Measurements from ENCODE around the gene OST4.
A peak's percentile ranks its signal among the peaks of the same experiment; 100 is the strongest.

The OST4 gene

GRCh38 chr2:27050996-27051901 is 20.2 kb downstream of the OST4 start, which contains the start of gene AGBL5:
Gene AGBL5, plus strand, starts transcription at chr2:27051668. Its CDS starts 1,291 bp downstream, at chr2:27052959.
- FAIRE-seq: peak; percentile 55

DNA sequence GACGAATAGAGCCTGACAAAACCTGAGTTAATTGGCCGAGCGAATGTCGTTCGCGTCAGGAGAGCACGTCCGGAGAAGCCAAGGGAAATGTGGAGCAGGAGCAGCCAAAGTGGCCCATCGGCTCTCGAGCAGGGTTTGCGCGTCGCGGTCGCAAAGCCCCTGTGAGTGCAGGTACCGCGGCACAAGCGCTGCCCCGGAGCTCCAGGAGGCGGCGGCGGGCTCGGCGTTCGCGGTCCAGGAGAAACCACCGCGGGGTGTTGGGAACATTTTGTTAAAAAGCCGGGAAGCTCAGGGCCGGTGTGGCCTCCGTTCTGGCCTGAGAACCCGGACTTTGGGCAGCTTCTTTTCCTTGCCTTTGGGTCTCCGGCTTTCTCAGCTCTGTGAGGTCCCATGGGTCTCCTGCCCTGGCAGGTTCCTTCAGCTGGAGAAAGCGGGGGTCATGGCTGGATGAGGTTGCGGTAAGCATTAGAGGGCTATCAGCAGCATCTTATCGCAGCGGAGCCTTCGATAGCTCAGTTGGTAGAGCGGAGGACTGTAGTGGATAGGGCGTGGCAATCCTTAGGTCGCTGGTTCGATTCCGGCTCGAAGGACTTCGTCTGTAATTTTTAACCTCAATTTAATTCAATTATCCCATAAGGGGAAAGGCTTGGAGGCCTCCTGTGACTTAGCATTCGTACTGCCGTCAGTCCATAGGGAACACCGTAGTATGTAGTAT is 21.0 kb downstream of the OST4 start:
- FAIRE-seq: peak; percentile 71

DNA sequence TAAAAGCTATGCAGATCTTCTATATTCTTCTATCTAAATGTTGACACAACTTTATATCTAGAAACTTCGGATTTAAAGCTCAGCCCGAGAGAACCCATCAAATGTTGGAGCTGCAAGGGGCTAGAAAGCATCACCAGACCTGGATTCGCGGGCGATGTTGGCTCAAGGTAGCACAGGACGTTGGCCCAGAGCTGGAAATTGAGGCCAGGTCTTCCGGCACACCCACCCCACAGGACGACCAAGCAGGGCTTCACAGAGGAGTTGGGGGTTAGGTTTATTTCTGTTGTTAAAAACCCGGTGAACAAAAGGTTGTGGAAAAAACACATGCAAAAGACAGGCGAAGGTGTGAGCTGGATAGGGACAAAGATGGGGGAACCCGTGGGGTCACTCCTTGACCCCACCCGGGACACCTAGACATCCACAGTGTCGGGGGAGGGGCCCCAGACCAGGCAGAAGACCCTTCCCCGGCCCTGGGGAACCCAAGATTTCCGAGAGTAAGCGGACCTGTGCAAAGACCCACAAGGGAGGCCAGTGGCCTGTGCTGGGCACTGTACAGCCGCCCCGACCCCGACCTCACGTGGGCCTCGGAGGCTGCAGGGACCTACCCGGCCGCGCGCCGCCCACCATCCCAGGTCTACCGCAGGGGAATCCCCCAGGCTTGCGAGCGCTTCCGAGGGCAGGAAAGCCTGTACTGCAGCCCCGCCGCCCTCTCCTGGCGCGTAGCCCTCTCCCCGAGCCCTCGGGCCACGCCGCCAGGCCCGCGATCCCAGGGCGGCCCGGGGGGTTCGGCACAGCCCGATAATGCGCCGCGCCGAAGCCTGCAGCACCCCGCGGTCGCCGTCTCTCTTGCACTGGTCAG is 21.8 kb downstream of the OST4 start:
- no peak for FAIRE-seq

DNA sequence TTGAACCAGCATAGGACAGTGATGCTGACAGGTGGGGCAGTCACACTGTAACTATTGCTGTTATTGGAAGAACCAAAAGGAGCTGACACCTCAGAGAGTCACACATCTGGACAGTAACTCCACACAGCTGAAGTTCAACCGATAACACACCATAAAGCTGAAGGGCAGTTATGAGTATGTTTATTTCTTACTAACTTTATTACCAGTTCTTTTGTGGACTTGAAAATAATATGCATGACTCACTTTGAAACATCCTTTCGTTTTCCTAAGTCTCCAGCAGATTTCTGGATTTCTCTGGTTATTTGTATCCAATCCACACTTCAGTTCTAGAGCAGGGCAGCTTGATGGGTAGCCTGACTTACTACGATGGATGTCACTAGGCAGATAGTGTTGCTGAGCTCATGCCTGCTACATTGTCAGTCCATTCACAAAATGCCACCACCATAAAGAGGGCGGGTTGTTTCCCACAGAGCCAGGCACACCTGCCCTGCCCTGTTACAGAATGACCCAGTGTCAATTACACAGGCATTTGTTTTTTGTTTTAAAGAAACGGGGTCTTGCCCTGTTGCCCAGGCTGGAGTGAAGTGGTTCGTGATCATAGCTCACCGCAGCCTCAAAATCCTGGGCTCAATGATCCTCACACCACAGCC is 28.3 kb downstream of the OST4 start:
- no peak for FAIRE-seq

DNA sequence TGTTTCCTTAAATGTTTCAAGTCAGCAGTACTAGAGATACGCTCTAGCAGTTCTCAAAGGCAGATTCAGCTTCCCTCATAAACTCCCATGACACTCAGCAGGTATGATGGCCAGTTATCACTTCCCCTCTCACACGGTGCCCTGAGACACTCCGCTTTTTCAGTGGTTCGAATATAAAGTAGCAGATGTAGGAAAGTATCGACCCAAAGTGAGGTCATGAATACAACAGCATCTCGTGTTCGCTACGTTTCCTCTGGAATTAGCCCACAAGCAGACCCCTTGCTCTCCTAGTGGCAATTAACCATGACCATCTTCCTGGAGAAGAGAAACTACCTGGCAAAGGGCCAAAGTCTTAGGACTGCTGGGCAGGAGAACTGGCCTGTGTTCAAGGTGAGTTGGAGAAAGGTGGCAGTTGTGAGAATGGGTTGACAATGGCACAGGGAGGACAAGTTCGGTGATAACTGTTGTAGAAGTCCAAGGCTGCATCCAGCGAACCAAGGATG is 29.2 kb downstream of the OST4 start:
- no peak for FAIRE-seq

DNA sequence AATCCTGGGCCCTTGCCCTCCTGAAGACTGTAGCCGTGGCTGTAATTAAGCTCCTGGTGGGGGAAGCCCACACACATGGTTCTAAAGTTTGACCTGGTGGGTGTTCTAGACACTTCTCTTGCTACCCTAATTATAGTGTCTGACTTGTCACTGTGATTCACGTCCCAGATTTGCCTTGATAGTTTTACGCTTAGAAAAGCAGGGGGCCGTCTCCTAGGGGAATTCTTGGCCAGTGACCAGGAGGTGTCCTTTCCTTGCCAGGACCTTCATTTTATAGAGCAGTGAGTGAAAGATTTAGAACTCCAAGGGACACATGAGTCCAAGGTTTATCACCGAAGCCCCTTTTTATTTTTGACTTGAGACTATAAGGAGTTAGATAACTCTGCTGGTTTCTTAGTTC is 29.7 kb downstream of the OST4 start:
- FAIRE-seq: no peak

DNA sequence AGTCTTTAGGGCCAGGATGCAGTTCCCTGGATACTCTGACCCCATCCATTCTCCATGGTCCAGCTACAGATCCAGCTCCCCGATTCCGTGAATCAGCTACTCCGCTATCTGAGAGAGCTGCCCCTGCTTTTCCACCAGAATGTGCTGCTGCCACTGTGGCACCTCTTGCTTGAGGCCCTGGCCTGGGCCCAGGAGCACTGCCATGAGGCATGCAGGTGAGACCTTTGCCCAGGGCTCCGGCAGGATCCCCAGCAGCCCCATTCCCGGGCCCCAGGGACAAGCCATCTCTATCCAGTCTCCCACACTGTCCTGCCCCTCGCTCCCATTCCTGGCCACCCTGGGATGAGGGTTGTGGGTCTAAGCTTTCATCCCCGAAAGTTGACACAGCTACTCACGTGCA is 31.2 kb downstream of the OST4 start:
- no peak for FAIRE-seq

DNA sequence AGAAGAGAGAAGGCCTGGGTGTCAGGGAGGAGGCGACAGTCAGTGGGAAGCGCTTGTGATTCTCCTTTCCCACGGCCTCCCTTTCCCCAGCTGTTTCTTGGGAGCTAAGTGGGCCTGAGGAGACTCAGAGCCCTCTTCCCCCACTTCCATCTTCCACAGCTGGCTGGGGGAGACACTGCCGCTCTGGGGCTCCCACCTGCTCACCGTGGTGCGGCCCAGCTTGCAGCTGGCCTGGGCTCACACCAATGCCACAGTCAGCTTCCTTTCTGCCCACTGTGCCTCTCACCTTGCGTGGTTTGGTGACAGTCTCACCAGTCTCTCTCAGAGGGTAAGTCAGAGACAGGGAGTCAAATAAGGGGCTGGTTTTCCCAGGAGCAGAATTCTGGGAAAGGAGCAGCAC is 31.6 kb downstream of the OST4 start:
- FAIRE-seq: no peak

DNA sequence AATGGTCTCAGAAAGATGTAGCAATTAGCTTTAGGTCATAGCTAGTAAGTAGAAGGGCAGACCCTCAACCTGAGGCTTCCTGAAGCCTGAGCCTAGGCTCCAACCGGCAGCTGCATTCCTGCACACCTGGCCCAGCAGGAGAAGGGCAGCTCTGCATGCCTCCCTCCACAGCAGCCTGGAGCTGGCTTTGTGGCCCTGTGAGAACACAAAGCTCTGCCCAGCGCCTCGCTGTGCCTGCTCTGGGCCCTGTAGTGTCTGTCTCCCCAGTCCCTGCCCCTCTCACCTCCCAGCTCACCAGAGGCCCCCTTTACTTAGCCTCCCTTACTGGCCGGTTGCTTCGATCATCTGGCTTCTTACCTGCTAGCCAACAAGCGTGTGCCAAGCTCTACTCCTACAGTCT is 32.0 kb downstream of the OST4 start:
- no peak for FAIRE-seq

GRCh38 chr2:27038631-27039339 is 32.7 kb downstream of the OST4 start:
- FAIRE-seq: no peak

GRCh38 chr2:27038012-27038411 is 33.4 kb downstream of the OST4 start:
- FAIRE-seq: no peak

DNA sequence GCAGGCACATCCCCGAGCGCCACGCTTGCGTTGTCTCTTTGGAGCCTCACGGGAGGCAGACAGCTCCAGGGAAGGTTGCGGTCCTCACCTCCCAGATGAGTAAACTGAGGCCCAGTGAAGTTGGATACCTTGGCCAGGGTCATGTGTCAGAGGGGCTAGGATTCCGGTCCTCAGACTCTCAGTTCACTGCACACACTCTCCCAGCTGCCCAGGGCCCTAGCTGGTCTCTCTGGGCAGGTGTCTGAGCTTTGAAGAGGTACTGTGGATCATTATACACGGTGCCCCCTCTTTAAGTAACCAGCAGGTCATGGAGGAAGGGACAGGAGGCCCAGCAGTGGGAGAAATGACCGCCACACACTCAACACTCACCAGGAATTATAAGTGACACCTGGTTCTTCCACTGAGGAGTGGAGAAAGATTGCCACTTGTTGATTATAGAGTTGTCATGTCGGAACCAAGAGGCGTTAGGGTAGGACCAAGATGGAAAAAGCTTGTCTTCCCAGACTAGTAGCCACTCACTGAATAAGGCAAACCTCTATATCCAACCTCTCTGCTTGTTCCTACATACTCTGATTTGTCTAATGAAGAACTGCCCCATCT is 38.1 kb downstream of the OST4 start:
- FAIRE-seq: no peak

GRCh38 chr2:27032495-27033252 is 38.8 kb downstream of the OST4 start, which contains the start of gene TMEM214:
Gene TMEM214, plus strand, starts transcription at chr2:27032965. Its CDS starts 51 bp downstream, at chr2:27033016.
- FAIRE-seq: no peak

- no peak for FAIRE-seq
Measured at GRCh38 chr2:27029051-27029450, 42.4 kb downstream of the OST4 start.

- no peak for FAIRE-seq
Measured at GRCh38 chr2:27027211-27027651, 44.2 kb downstream of the OST4 start.

DNA sequence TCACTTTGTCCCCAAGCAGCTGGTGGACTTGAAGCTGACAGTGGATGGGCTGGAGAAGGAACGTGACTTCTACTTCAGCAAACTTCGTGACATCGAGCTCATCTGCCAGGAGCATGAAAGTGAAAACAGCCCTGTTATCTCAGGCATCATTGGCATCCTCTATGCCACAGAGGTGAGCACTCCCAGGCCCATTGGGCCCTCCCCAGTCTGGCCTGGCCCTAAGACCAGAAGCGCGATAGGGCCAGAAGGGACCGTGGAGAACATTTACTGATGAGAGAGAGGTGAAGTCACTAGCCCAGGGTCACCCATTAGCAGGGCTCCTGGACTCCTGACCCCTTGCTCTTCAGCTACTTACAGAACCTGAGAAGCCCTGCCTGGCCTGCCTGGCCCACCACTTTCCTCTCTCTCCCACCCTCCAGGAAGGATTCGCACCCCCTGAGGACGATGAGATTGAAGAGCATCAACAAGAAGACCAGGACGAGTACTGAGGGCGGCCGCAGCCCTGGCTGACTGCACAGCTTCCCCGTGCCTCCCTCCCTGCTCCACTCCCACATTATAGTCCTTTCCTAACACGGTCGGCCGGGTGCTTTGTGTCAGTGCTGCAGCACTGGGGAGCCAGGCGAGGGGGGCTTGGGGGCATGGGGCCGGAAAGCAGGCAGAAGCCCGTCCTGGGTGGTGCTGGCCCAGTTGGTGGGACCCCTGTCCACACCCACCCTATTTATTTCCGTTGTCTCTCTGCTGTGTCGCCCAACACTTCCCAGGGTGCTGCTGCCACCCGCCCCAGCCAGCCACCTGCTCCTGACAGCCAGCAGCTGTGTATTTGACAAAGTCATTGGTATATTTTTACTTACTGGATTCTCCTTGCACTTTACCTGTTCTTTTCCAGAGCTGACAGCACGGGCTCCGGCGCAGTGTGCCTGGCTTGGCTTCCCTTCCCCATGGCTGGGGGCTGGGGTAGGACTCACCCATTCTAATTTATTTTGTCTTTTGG is 45.3 kb downstream of the OST4 start:
- no peak for FAIRE-seq

GRCh38 chr2:27025281-27025800 is 46.1 kb downstream of the OST4 start:
- no peak for FAIRE-seq

DNA sequence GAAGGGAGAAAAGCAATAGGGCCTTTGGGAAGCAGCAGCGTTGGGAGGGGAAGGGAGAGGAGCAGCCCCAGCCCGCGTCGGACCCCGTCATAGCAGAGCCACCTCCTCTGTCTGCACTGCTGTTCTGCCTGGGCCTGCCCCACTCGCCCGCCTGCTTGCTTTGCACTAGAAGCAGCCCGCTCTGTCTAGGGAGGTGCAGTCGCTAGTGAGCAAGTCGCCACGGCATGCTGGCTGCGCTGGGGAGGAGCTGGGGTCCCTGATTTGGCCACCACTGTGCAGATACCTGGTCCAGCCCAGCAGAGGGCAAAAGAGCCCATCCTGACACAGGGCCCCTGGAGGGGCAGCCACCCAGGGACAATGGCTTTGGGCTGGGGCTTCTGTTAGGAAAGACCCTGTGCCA is 46.6 kb downstream of the OST4 start:
- no peak for FAIRE-seq

DNA sequence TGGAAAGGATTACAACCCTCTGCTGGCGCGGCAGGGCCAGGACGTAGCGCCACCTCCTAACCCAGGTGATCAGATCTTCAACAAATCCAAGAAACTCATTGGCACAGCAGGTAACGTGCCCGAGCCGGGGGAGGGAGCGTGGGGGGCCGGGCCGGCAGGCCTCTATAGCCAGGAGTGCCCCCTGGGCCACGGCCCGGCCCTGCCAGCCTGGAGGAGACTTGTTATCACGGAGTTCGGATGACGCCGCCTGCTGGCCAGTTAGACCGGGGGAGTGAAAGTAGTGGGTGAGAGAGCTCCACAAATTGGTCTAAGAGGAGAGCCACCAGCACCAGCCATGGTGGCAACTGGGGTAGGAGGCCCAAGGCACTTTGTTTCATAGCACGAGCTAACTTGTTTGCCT is 47.3 kb downstream of the OST4 start:
- no peak for FAIRE-seq

All from islet of Langerhans (tissue), 1 donor.